NCI-H2107 treated with DMSO at 0.1 percent for 48 hours (cell line): ENCODE measurements around the gene DVL1.
"Not testable (repeated sequence)": the region's sequence is repeated elsewhere in the genome, so short reads cannot be mapped to it uniquely, and the experiment has no call there.

Experiments used
- DNase-seq: peaks from one replicate; lab custom pipeline; 2025; ENCODE audit not compliant: unreplicated experiment; lab: John Stamatoyannopoulos, UW

DVL1 gene

DNA sequence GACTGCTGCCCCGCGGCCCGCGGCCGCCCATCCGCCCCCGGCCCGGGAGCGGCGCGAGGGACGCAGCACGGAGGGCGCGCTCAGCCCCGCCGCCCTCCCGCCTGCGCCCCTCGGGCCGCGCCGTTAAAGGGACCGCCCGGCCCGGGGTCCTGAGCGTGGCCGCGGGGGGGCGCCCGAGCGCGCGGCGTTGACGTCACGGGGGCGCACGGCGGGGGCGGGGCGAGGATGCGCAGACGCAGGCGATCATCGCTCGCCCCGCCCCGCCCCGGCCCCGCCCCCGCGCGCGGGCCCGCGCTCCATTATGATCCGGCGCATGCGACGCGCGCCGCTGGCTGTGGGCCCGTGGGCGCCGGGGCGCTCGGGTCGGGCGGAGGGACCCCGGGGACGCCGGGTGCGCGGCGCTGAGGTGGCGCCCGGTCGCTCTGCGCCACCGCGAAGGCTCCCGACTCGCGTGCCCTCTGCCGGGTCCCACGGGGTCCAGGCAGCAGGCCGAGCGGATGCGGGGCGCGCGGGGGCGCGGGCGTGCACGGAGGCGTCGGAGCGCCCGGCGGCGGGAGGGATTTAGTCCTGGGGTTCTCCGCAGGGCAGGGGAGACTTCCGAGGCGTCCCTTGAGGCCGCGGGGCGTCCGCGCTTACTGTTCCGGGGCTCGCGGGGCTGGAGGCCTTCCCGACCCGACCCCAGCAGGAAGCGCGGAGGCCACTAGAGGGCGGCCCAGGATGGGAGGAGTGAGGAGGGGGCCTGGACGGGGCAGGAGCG lies at the start of gene DVL1:
TSS of gene DVL1 (minus strand) at position 163 of the 757 bp plus-strand sequence. CDS start 353 bp downstream, outside the sequence.
- no peak for DNase-seq

DNA sequence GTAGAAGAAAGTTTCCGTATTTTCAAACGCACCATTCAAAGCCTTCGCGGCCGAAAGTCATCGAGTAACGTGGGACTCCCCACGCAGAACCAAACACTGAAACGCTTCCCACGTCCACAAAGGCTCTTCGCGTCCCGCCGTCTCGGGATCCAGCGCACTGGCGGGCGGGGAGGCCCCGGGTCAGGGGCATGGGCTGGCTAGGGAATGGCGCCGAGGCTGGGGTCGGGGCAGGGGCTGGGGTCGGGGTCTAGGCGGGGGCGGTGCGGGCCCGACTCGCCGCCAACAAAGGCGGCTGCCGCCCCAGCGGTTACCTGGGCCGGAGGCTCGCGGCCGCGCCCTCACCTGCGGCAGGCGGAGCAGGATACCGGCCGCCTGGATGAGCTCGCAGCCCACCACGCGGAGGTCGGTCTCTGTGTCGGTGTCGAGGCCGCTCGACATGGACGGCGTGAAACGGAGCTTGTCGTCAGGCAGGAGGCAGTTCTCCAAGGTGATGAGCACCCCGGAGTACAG lies 49.5 kb upstream of the DVL1 start:
- DNase-seq: no peak

DNA sequence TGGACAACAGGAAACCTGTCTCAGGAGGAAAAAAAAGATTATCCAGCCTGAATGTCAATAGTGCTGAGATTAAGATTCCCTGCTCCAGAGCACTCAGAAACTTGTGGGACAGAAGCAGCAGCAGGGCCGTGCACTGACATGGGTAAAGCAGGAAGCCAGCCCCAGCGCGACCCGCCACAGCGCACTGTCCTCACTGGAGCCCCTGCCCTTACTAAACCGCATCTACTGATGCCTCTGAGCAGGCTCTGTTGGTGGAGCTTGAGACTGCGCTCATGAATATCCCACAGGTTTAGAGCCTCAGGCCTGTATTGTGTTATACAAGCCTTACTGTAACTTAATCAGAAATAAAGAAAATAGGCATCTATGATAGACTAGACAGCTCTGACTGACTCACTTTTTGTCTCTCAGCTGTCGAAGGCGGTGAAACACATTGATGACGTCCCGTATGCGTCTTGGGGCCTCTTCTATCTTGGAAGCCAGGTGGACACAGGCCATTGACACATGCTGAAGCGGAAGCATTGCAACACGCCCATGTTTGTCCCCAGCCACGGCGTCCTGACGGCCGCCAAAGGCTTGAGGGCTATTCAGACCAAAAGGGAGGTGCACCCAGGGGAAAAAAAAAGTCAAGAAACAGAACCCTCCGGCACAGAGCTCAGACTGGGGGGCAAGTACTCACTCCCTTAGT lies 48.8 kb upstream of the DVL1 start:
- DNase-seq: no peak

DNA sequence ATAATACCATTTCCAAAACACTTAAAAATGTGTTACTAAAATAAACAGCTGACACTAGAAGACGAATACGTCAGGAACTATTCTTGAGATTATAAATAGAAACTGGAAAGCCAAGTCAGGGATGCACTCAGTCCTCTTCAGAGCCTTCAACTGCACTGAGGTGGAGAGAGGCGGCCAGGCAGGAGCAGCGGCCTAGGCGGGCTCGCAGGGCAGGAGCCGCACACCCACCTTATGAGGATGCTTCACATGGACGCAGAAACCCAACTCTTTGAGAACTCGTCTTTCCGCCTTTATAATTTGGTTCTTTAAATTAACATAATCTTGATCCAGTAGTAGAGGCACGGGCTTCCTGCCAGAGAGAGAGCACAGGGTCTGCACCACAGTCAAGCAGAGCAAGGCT lies 45.9 kb upstream of the DVL1 start:
- no peak for DNase-seq

DNA sequence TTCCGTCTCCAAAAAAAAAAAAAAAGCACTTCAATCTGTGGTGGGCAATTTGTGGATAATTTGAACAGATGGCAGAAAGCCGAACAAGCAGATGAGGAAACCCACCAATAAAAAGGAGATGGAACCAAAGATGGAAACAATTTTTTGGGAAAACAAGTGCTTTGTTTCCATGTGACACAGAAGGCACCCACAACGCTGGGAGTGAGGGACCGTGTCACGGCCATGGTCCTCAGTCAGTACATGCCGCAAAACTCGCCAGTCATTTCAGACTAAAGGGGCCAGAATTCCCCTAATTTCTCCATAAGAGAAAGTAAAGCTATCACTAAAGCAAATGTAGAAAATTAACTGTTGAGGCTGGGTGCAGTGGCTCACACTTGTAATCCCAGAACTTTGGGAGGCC lies 44.9 kb upstream of the DVL1 start:
- no peak for DNase-seq

DNA sequence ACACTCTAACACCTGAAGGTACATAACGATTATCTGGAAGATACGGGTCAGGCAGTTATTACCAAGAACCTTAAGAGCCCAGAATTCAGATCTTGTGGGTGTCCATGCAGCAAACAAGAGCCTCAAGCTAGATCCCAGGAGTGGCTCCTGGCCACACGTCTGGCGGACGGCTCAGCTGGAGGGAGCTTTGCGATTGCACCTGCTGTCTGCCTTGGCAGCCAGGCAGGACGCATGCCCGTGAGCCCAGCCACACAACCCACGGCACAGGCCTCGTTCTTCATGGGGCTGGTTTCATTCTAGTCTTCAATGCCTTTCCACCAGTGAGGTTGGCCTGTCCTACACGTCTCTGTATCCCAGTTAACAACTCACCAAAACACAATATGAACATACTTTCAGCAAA lies 44.2 kb upstream of the DVL1 start:
- no peak for DNase-seq

DNA sequence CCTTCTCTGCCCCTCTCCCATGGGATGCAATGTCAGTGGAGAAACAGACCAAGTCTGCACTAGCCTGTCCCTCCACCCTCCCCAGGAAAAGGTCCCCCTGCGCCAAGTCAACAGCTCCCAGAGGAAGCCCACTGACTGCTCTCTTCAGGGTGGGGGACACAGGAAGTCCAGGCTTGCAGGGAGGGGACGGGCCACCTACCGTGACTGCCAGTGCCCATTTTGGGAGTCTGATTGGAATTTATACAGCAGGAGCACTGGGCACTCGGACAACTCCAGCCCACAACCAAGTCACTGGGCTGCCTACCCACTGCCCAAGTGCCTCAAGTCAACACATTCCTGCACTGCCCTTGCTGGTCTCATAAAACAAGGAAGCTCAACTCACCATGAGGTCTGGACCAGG lies 43.8 kb upstream of the DVL1 start:
- DNase-seq: no peak

DNA sequence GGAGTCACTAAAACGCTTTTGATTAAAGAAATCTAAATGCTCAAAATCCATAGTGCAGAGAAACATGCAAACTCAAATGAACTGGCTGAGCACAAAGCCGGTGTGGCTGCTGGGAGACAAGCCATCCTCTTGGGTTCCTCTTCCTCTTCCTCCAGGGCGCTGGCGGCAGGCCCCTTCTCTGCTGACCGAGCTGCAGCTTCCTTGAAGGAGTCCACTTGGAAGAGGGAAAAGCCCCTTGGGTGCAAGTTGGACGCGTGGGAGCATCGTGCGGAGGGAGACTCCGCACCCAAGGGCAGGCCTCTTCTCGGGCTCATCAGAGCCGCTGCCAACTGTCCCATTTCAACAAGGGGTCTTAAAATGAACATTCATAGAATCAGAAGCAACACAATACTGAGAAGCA lies 42.0 kb upstream of the DVL1 start:
- no peak for DNase-seq

- DNase-seq: no peak
Measured at GRCh38 chr1:1390675-1391074, 41.5 kb upstream of the DVL1 start.

GRCh38 chr1:1388078-1388472 lies 38.9 kb upstream of the DVL1 start:
- no peak for DNase-seq

GRCh38 chr1:1387098-1388077 lies 38.2 kb upstream of the DVL1 start:
- DNase-seq: no peak

GRCh38 chr1:1385931-1386330 lies 36.7 kb upstream of the DVL1 start:
- no peak for DNase-seq

DNA sequence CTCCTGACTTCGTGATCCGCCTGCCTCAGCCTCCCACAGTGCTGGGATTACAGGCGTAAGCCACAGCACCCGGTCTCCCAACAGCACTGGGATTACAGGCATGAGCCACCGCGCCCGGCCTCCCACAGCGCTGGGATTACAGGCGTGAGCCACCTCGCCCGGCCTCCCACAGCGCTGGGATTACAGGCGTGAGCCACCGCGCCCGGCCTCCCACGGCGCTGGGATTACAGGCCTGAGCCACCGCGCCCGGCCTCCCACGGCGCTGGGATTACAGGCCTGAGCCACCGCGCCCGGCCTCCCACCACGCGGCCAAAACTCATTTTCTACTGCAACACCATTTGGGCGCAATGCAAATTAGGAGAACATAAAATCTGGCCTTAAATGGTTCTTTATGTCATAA lies 36.1 kb upstream of the DVL1 start:
- not testable (repeated sequence) for DNase-seq

DNA sequence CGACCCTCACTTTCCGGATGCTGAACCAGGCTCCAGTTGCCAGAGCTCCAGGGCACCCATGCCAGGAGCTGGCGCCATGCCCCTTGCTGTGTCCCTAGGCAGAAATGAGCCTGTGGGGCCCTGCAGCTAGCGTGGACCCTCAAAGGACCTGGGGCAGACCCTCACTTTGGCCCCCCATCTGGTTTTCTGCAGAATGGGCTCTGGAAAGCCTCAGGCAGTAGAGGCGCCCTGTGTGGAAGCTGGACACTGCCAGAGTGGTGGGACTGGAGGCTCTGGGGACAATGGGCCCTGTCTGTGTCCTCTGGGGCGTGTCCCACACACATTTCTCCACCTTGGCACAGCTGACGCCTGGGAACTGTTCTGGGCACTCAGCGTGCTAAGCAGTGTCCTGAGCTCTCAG lies 32.1 kb upstream of the DVL1 start:
- DNase-seq: no peak

- DNase-seq: no peak
Measured at GRCh38 chr1:1380860-1381259, 31.6 kb upstream of the DVL1 start.

- DNase-seq: no peak
Measured at GRCh38 chr1:1377540-1378205, 28.5 kb upstream of the DVL1 start.

GRCh38 chr1:1376551-1377226 lies 27.5 kb upstream of the DVL1 start:
- DNase-seq: no peak

GRCh38 chr1:1374929-1375662 lies 25.9 kb upstream of the DVL1 start, which contains the start of gene AURKAIP1:
Gene AURKAIP1 (minus strand): TSS chr1:1375207. CDS start chr1:1374756, 451 bp downstream.
- peak; percentile 57 for DNase-seq

DNA sequence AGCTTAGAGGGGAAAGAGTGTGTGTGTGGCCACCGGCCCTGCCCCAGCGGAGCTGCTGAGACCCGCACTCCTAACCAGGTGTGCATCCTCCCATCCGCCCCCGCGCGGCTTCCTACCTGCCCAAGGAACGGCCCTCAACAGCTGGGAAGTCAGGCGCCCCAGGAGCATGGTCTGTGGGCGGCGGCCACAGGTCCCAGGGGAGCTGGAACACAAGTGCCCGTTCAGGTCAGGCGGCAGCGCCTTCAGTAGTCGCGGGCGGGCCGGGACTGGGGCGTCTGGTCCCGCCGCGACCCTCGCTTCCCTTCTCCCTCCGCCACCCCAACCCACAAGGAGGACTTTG lies 25.3 kb upstream of the DVL1 start:
- no peak for DNase-seq
